Fibroblast of lung (primary cell): ENCODE results near the gene NCBP3.

Experiments
- CTCF ChIP-seq, 2 donors: IDR thresholded peaks in 1 of 2; conservative IDR thresholded peaks in 1 of 2; 1 replicate in 1 of 2; 2 replicates in 1 of 2; pipeline ENCODE4 v1.5.1; 2011 to 2012; ENCODE audit warnings: low read length in 2 of 2, control low read depth in 1 of 2, inconsistent platforms in 1 of 2, low read depth in 1 of 2, mild to moderate bottlenecking in 1 of 2
- EZH2 ChIP-seq: IDR thresholded peaks from 2 replicates; pipeline ENCODE4 v1.5.1; 2012; ENCODE audit warnings: low read length, control low read depth, mild to moderate bottlenecking; ENCODE audit errors: missing control alignments

DNA sequence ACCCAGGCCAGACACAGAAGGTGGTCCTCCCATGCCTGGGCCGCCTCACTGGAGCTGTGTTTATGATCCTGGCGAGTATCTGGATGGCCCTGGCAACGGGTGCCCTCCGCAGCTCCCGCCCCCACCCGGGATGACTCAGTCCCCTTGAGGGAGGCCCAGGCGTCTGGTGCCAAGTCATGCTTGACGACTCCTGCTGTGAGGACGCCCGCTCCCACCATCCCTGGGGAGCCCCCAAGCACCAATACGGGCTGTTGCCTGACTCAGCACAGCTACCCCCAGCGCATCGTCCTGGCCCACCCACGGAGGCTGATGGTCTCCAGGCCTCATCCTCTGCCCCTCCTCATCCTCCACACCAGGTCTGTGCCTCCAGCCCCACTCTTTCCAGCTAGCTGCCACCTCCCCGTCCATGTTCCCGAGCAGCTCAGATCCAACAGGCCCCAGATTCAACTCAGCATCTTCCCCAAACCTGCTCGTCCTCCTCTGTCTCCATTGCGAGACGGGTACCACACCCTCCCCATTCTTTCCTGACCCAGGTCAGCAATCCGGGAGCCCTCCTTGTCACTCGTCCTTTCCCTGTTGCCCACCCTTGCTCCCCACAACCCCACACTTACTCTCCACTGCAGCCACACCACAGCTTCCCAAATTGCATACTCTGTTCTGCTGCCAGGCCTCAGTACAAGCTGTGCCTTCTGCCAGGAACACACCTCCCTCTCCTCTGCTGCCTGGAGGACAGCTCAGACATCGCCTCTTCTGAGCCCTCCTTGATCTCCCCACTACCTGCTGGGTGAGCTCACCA, 44.2 kb upstream of the NCBP3 start:
- TF ChIP-seq CTCF (conservative IDR thresholded peaks at IDR 0.05 in 1 of 2, IDR thresholded peaks at IDR 0.05 in 1 of 2; ENCODE audit: low read depth in 1 of 2, low read length in 2 of 2): no peak
- TF ChIP-seq EZH2: no peak
